Loucy (cell line): ENCODE results near the gene SLC30A7.

Experiments used
- H2AFZ ChIP-seq: fragments of 200-600 bp; sonication (generic); 2 replicates; pipeline ENCODE4 v1.6.0; 2016; ENCODE audit warnings: antibody characterized with exemption, mild to moderate bottlenecking, low read length, moderate library complexity
- H3F3A ChIP-seq: fragments of 200-600 bp; 2 replicates; pipeline ENCODE4 v1.6.0; 2016; ENCODE audit warnings: antibody characterized with exemption, low read depth, mild to moderate bottlenecking
- H3K27me3 ChIP-seq: fragments of 200-600 bp; sonication (generic); 2 replicates; pipeline ENCODE4 v1.6.1; 2014; ENCODE audit warnings: low read length, mild to moderate bottlenecking; ENCODE audit not compliant: insufficient read depth, poor library complexity, severe bottlenecking
- H3K36me3 ChIP-seq: fragments of 200-600 bp; sonication (generic); 2 replicates; pipeline ENCODE4 v1.6.1; 2016; ENCODE audit warnings: low read length; ENCODE audit not compliant: insufficient read depth
- H3K4me1 ChIP-seq: fragments of 200-600 bp; sonication (generic); 2 replicates; pipeline ENCODE4 v1.5.1; 2014; ENCODE audit warnings: low read length, mild to moderate bottlenecking; ENCODE audit not compliant: insufficient read depth, poor library complexity, severe bottlenecking
- H3K4me2 ChIP-seq: fragments of 200-600 bp; sonication (generic); 2 replicates; pipeline ENCODE4 v1.6.0; 2014; ENCODE audit warnings: antibody characterized with exemption, low read length, low read depth, mild to moderate bottlenecking; ENCODE audit not compliant: poor library complexity, severe bottlenecking
- H3K4me3 ChIP-seq: fragments of 200-600 bp; sonication (generic); 2 replicates; pipeline ENCODE4 v1.5.1; 2014; ENCODE audit warnings: low read length, mild to moderate bottlenecking, mixed read lengths; ENCODE audit not compliant: poor library complexity, severe bottlenecking
- H3K79me2 ChIP-seq: fragments of 200-600 bp; sonication (generic); 2 replicates; pipeline ENCODE4 v1.6.1; 2014; ENCODE audit warnings: low read length; ENCODE audit not compliant: insufficient read depth
- H3K9ac ChIP-seq: fragments of 200-600 bp; sonication (generic); 2 replicates; pipeline ENCODE4 v1.6.0; 2014; ENCODE audit warnings: mild to moderate bottlenecking, low read depth, low read length, moderate library complexity; ENCODE audit not compliant: poor library complexity, severe bottlenecking
- H3K9me2 ChIP-seq: fragments of 200-600 bp; sonication (generic); replicated peaks from 2 replicates; pipeline ENCODE4 v1.6.1; 2016; ENCODE audit warnings: low read depth, low read length, mixed read lengths
- H3K9me3 ChIP-seq: fragments of 200-600 bp; sonication (generic); 2 replicates; pipeline ENCODE4 v1.6.1; 2014; ENCODE audit warnings: mild to moderate bottlenecking, antibody characterized with exemption, low read length, low read depth; ENCODE audit not compliant: insufficient read depth
- H4K20me1 ChIP-seq: fragments of 200-600 bp; sonication (generic); 2 replicates; pipeline ENCODE4 v1.6.0; 2014; ENCODE audit warnings: antibody characterized with exemption, low read length, mild to moderate bottlenecking; ENCODE audit not compliant: insufficient read depth, poor library complexity, severe bottlenecking
- CTCF ChIP-seq: fragments of 200-600 bp; sonication (generic); conservative IDR thresholded peaks from 2 replicates; pipeline ENCODE4 v1.5.1; 2014; ENCODE audit warnings: mild to moderate bottlenecking, antibody characterized with exemption, low read length
- EZH2phosphoT487 ChIP-seq: fragments of 200-600 bp; IDR thresholded peaks from 2 replicates; pipeline ENCODE4 v1.6.1; 2018; ENCODE audit warnings: antibody characterized with exemption, mild to moderate bottlenecking, moderate library complexity, borderline replicate concordance

The SLC30A7 gene

GRCh38 chr1:100971021-100971420 is 75.1 kb downstream of the SLC30A7 start:
- H3K9me3 ChIP-seq = no peaks in the 10 kb centered on the region
- H3K4me1 ChIP-seq = peaks cover 8% of the 10 kb centered on the region
- peaks cover 39% of the 10 kb centered on the region; the same call in 1 of the 2 replicates for H3K36me3 ChIP-seq
- no peak overlapping the region for H3K4me2 ChIP-seq
- no peaks in the 10 kb centered on the region for H3F3A ChIP-seq
- no peaks in the 10 kb centered on the region for H3K79me2 ChIP-seq
- TF ChIP-seq EZH2phosphoT487 = no peak
- TF ChIP-seq CTCF = no peak
- H3K4me3 ChIP-seq = no peak overlapping the region
- no peak overlapping the region for H2AFZ ChIP-seq
- H3K9ac ChIP-seq = no peak overlapping the region
- H3K9me2 ChIP-seq = no peaks in the 10 kb centered on the region
- H4K20me1 ChIP-seq = no peaks in the 10 kb centered on the region
- H3K27me3 ChIP-seq = no peaks in the 10 kb centered on the region

GRCh38 chr1:100972185-100972584 is 76.3 kb downstream of the SLC30A7 start:
- H3K9me3 ChIP-seq = no peaks in the 10 kb centered on the region
- no peaks in the 10 kb centered on the region for H3F3A ChIP-seq
- TF ChIP-seq CTCF (no peak), EZH2phosphoT487 (no peak)
- peaks cover 37% of the 10 kb centered on the region; the same call in 1 of the 2 replicates for H3K36me3 ChIP-seq
- H3K4me3 ChIP-seq = no peak overlapping the region
- H2AFZ ChIP-seq = no peak overlapping the region
- no peaks in the 10 kb centered on the region for H3K79me2 ChIP-seq
- no peaks in the 10 kb centered on the region for H4K20me1 ChIP-seq
- no peaks in the 10 kb centered on the region for H3K9me2 ChIP-seq
- peaks cover 8% of the 10 kb centered on the region for H3K4me1 ChIP-seq
- no peak overlapping the region for H3K9ac ChIP-seq
- no peak overlapping the region for H3K4me2 ChIP-seq
- H3K27me3 ChIP-seq = no peaks in the 10 kb centered on the region

- peaks cover 49% of the 10 kb centered on the region; the same call in 1 of the 2 replicates for H3K36me3 ChIP-seq
- no peaks in the 10 kb centered on the region for H3K9me3 ChIP-seq
- H3F3A ChIP-seq = no peaks in the 10 kb centered on the region
- H3K4me1 ChIP-seq = no peaks in the 10 kb centered on the region
- no peak overlapping the region for H2AFZ ChIP-seq
- H3K4me2 ChIP-seq = no peak overlapping the region
- no peak overlapping the region for H3K9ac ChIP-seq
- H3K4me3 ChIP-seq = no peak overlapping the region
- TF ChIP-seq EZH2phosphoT487 (no peak), CTCF (no peak)
- H4K20me1 ChIP-seq = no peaks in the 10 kb centered on the region
- H3K9me2 ChIP-seq = no peaks in the 10 kb centered on the region
- H3K27me3 ChIP-seq = no peaks in the 10 kb centered on the region
- no peaks in the 10 kb centered on the region for H3K79me2 ChIP-seq
Observed at GRCh38 chr1:100976936-100977335, 81.0 kb downstream of the SLC30A7 start.
